HG03060 (cell line): Measurements from ENCODE around the gene E2F4.
A peak's percentile ranks its signal among the peaks of the same experiment; 100 is the strongest.

ENCODE experiments used
- ATAC-seq: cut with Tn5 transposase; IDR thresholded peaks from one replicate; pipeline ENCODE4 v1.9.1; 2021; ENCODE audit warnings: low read depth, moderate number of reproducible peaks; ENCODE audit not compliant: unreplicated experiment

The E2F4 gene

GRCh38 chr16:67157892-67158635 lies 33.9 kb upstream of the E2F4 start:
- ATAC-seq, result no peak

GRCh38 chr16:67158637-67159600 lies 33.0 kb upstream of the E2F4 start:
- ATAC-seq, result peak; percentile 31

- no peak for ATAC-seq
These were observed 30.3 kb upstream of the E2F4 start for GRCh38 chr16:67161595-67162058.

- ATAC-seq, result no peak
These were observed 29.3 kb upstream of the E2F4 start for GRCh38 chr16:67162506-67163163.

GRCh38 chr16:67163164-67163998 lies 28.6 kb upstream of the E2F4 start:
- ATAC-seq, result no peak

- ATAC-seq, result no peak
These were observed 27.9 kb upstream of the E2F4 start for GRCh38 chr16:67163999-67164558.

GRCh38 chr16:67164599-67165061 lies 27.3 kb upstream of the E2F4 start, which contains the start of gene HSF4:
HSF4 (plus strand) TSS chr16:67164745; CDS start chr16:67164812, 67 bp downstream.
- ATAC-seq, result no peak

- no peak for ATAC-seq
These were observed 26.6 kb upstream of the E2F4 start for GRCh38 chr16:67165121-67166078.

- ATAC-seq, result no peak
These were observed 25.8 kb upstream of the E2F4 start for GRCh38 chr16:67166110-67166547.

- no peak for ATAC-seq
These were observed 25.3 kb upstream of the E2F4 start for GRCh38 chr16:67166598-67167168.

- no peak for ATAC-seq
These were observed 24.4 kb upstream of the E2F4 start for GRCh38 chr16:67167588-67167987.

GRCh38 chr16:67169011-67169451 lies 22.9 kb upstream of the E2F4 start:
- no peak for ATAC-seq

GRCh38 chr16:67169642-67170167 lies 22.2 kb upstream of the E2F4 start:
- no peak for ATAC-seq

GRCh38 chr16:67170168-67170948 lies 21.6 kb upstream of the E2F4 start, which contains the start of gene NOL3:
NOL3 (plus strand) TSS chr16:67170538.
- ATAC-seq, result no peak

GRCh38 chr16:67170949-67171649 lies 20.9 kb upstream of the E2F4 start:
- ATAC-seq, result no peak

GRCh38 chr16:67173323-67173722 lies 18.6 kb upstream of the E2F4 start:
- no peak for ATAC-seq
